Activated B cell treated with CpG ODN at 0.5 μM for 24 hours (primary cell): Measurements from ENCODE around the gene ABHD4. TPM values are rescaled to one million over a fixed set of nuclear protein-coding genes. Genes with fewer than 3 reads are reported as not detected.

ENCODE experiments used
- ATAC-seq: fragments of 200-7000 bp; cut with Tn5 transposase; one replicate; pipeline ENCODE4 v1.10.0; 2021; ENCODE audit warnings: low read depth, mild to moderate bottlenecking, moderate library complexity
- CTCF ChIA-PET: fragments of 350-600 bp; sonication (Branson Sonifier 250); formaldehyde crosslinking; loops from one replicate; lab custom pipeline; 2021; ENCODE audit warnings: antibody characterized with exemption; lab: Charles Lee
- POLR2A ChIA-PET: fragments of 350-600 bp; sonication (Branson Sonifier 250); formaldehyde crosslinking; loops from one replicate; lab custom pipeline; 2021; ENCODE audit warnings: antibody characterized with exemption; lab: Charles Lee
- DNase-seq: peaks from one replicate; pipeline ENCODE4 v3.0.0; 2022
- H3K27ac Mint-ChIP-seq: one replicate; pipeline ENCODE4 v1.8.0; 2020; ENCODE audit warnings: mixed read lengths
- H3K27me3 Mint-ChIP-seq: one replicate; pipeline ENCODE4 v1.8.0; 2021; ENCODE audit warnings: mixed read lengths
- H3K36me3 Mint-ChIP-seq: one replicate; pipeline ENCODE4 v1.8.0; 2021; ENCODE audit warnings: low read depth, mixed read lengths
- H3K4me1 Mint-ChIP-seq: one replicate; pipeline ENCODE4 v1.8.0; 2021; ENCODE audit warnings: mixed read lengths
- H3K4me3 Mint-ChIP-seq: one replicate; pipeline ENCODE4 v1.8.0; 2020; ENCODE audit warnings: mild to moderate bottlenecking, mixed read lengths
- H3K9me3 Mint-ChIP-seq: one replicate; pipeline ENCODE4 v1.8.0; 2020; ENCODE audit warnings: mixed read lengths
- CTCF ChIP-seq: fragments of 200-600 bp; IDR thresholded peaks from one replicate; pipeline ENCODE4 v1.8.0; 2022; ENCODE audit warnings: antibody characterized with exemption, mild to moderate bottlenecking
- intact Hi-C: fragments of 100-400 bp; cut with micrococcal nuclease; formaldehyde crosslinking; loops from one replicate; pipeline ENCODE4 v1.15.1; 2024
- total RNA-seq: library from RNA; stranded (reverse); gene quantifications from 2 replicates; pipeline ENCODE4 v1.2.3, GENCODE V29; 2022

ABHD4 gene
- total RNA-seq, 1 donor from 2014 or later, result 12.1 TPM

GRCh38 chr14:22594156-22594716 is 3.9 kb upstream of the ABHD4 start:
- ChIA-PET POLR2A (no interaction called here), CTCF (no interaction called here)
- peaks cover 27% of the 10 kb centered on the region for H3K4me1 Mint-ChIP-seq
- no peaks in the 10 kb centered on the region for H3K9me3 Mint-ChIP-seq
- intact Hi-C loops, result loop anchor here (5.0 kb wide), 1 partner anchor 58 kb away; no protein-coding TSS in a partner anchor
- ATAC-seq (no peak), DNase-seq (no peak)
- H3K36me3 Mint-ChIP-seq, result peaks cover 9% of the 10 kb centered on the region
- no peak overlapping the region for H3K4me3 Mint-ChIP-seq
- H3K27me3 Mint-ChIP-seq, result peaks cover 2% of the 10 kb centered on the region
- no peak overlapping the region for H3K27ac Mint-ChIP-seq
- TF ChIP-seq CTCF, result no peak

- TF ChIP-seq CTCF, result no peak
- no peak overlapping the region for H3K27ac Mint-ChIP-seq
- H3K4me1 Mint-ChIP-seq, result peaks cover 28% of the 10 kb centered on the region
- H3K9me3 Mint-ChIP-seq, result no peaks in the 10 kb centered on the region
- H3K4me3 Mint-ChIP-seq, result peak overlapping the region; percentile 11
- H3K27me3 Mint-ChIP-seq, result peaks cover 2% of the 10 kb centered on the region
- no peak for ATAC-seq
- DNase-seq, result no peak
- POLR2A ChIA-PET, result interaction anchor here (0.6 to 1.1 kb wide), 2 partner anchors 210 to 292 kb away, joined by 3 to 5 read pairs; no protein-coding TSS in a partner anchor
- H3K36me3 Mint-ChIP-seq, result peaks cover 7% of the 10 kb centered on the region
- intact Hi-C loops, result no loop called here
- CTCF ChIA-PET, result no interaction called here
These were observed 1.7 kb upstream of the ABHD4 start for GRCh38 chr14:22596354-22596879.

- peaks cover 13% of the 10 kb centered on the region for H3K36me3 Mint-ChIP-seq
- no peak for ATAC-seq
- no peak for TF ChIP-seq CTCF
- no peak for DNase-seq
- intact Hi-C loops, result no loop called here
- no peak overlapping the region for H3K27ac Mint-ChIP-seq
- H3K9me3 Mint-ChIP-seq, result no peaks in the 10 kb centered on the region
- H3K4me1 Mint-ChIP-seq, result peaks cover 28% of the 10 kb centered on the region
- ChIA-PET CTCF (interaction anchor here (2.1 kb wide), 1 partner anchor 8 kb away, joined by 14 read pairs; the partner anchor contains the start of gene DAD1), POLR2A (interaction anchor here (0.9 to 2.1 kb wide), 4 partner anchors 8 to 291 kb away, joined by 4 to 40 read pairs (median 6); partner anchors contain the start of gene DAD1)
- peaks cover 2% of the 10 kb centered on the region for H3K27me3 Mint-ChIP-seq
- H3K4me3 Mint-ChIP-seq, result peak overlapping the region; percentile 95
These were observed 835 bp upstream of the ABHD4 start for GRCh38 chr14:22597265-22597664.

GRCh38 chr14:22597771-22598098 is 365 bp upstream of the ABHD4 start:
- H3K27ac Mint-ChIP-seq, result no peak overlapping the region
- ChIA-PET CTCF (interaction anchor here (1.4 to 2.1 kb wide), 3 partner anchors 9 to 460 kb away, joined by 3 to 14 read pairs (median 7); partner anchors contain the start of gene DAD1), POLR2A (interaction anchor here (0.5 to 2.1 kb wide), 8 partner anchors 9 to 1571 kb away, joined by 3 to 40 read pairs (median 6); partner anchors contain the start of genes DAD1, OXA1L and RBM23)
- H3K4me3 Mint-ChIP-seq, result peak overlapping the region; percentile 95
- DNase-seq (no peak), ATAC-seq (peak; percentile 14)
- H3K27me3 Mint-ChIP-seq, result peaks cover 2% of the 10 kb centered on the region
- no peak for TF ChIP-seq CTCF
- intact Hi-C loops, result loop anchor here (1.0 kb wide), 2 partner anchors 8 to 27 kb away; partner anchors contain the start of gene DAD1
- H3K36me3 Mint-ChIP-seq, result peaks cover 18% of the 10 kb centered on the region
- H3K4me1 Mint-ChIP-seq, result peaks cover 28% of the 10 kb centered on the region
- no peaks in the 10 kb centered on the region for H3K9me3 Mint-ChIP-seq

GRCh38 chr14:22598896-22599244 is 770 bp downstream of the ABHD4 start:
- H3K4me1 Mint-ChIP-seq, result peaks cover 28% of the 10 kb centered on the region
- ChIA-PET POLR2A (interaction anchor here (0.6 to 2.1 kb wide), 7 partner anchors 10 to 496 kb away, joined by 3 to 40 read pairs (median 4); partner anchors contain the start of genes ACIN1, DAD1, OXA1L and RBM23), CTCF (interaction anchor here (1.1 to 2.1 kb wide), 6 partner anchors 10 to 470 kb away, joined by 3 to 14 read pairs (median 5); partner anchors contain the start of gene DAD1)
- DNase-seq (no peak), ATAC-seq (peak; percentile 43)
- peaks cover 29% of the 10 kb centered on the region for H3K36me3 Mint-ChIP-seq
- H3K4me3 Mint-ChIP-seq, result peak overlapping the region; percentile 95
- intact Hi-C loops, result loop anchor here (1.0 kb wide), 2 partner anchors 10 to 29 kb away; partner anchors contain the start of gene DAD1
- no peaks in the 10 kb centered on the region for H3K9me3 Mint-ChIP-seq
- peak overlapping the region; percentile 88 for H3K27ac Mint-ChIP-seq
- peaks cover 2% of the 10 kb centered on the region for H3K27me3 Mint-ChIP-seq
- TF ChIP-seq CTCF, result no peak
